ENCODE data around the gene FOXK2.

GRCh38 chr17:82486231-82487094 is 33.1 kb upstream of the FOXK2 start:
- TF ChIP-seq CTCF (conservative IDR thresholded peaks at IDR 0.05; ENCODE audit: low read depth, low read length) (no peak), EZH2 (IDR thresholded peaks at IDR 0.05; ENCODE audit: borderline replicate concordance, low read depth, low read length, poor library complexity, severe bottlenecking) (no peak)
